ENCODE measurements around the gene HDAC4.

GRCh38 chr2:239075918-239076758 is 324.7 kb downstream of the HDAC4 start:
- TF ChIP-seq CTCF (optimal IDR thresholded peaks at IDR 0.05 in 1 of 3, IDR thresholded peaks at IDR 0.05 in 1 of 3, conservative IDR thresholded peaks at IDR 0.05 in 1 of 3; ENCODE audit: extremely low read depth in 1 of 3, insufficient read depth in 2 of 3, low read length in 3 of 3), result no peak
- TF ChIP-seq EZH2 (IDR thresholded peaks at IDR 0.05; ENCODE audit: low read length), result no peak
